HepG2 (cell line): ENCODE data around the gene CMTM1. TPM values are rescaled to one million over a fixed set of nuclear protein-coding genes. Genes with fewer than 3 reads are reported as not detected.
A peak's percentile ranks its signal among the peaks of the same experiment; 100 is the strongest.

Source experiments
- ERF ChIP-seq: IDR thresholded peaks from 2 replicates; pipeline ENCODE4 v1.6.1; 2018; ENCODE audit warnings: missing biosample characterization, missing genetic modification reagents
- HNRNPUL1 ChIP-seq: fragments of 200-400 bp; formaldehyde crosslinking; IDR thresholded peaks from 2 replicates; pipeline ENCODE4 v1.6.1; 2017; ENCODE audit warnings: low read depth, mild to moderate bottlenecking, low read length, moderate library complexity
- HOXA5 ChIP-seq: sonication (generic); formaldehyde crosslinking; IDR thresholded peaks from 2 replicates; pipeline ENCODE4 v1.4.0; 2020; ENCODE audit warnings: missing genetic modification reagents
- HOXA9 ChIP-seq: sonication (generic); formaldehyde crosslinking; IDR thresholded peaks from 2 replicates; pipeline ENCODE4 v1.8.1; 2022; ENCODE audit warnings: missing genetic modification reagents, mild to moderate bottlenecking, moderate library complexity, borderline replicate concordance
- IKZF1 ChIP-seq: fragments of 450-650 bp; IDR thresholded peaks from 2 replicates; pipeline ENCODE4 v1.7.1; 2016
- KDM5B ChIP-seq: sonication (generic); formaldehyde crosslinking; IDR thresholded peaks from 2 replicates; pipeline ENCODE4 v1.4.0; 2020; ENCODE audit warnings: missing genetic modification reagents, mild to moderate bottlenecking, borderline replicate concordance
- MED13 ChIP-seq: sonication (generic); formaldehyde crosslinking; IDR thresholded peaks from 2 replicates; pipeline ENCODE4 v1.5.0; 2020; ENCODE audit warnings: missing genetic modification reagents
- NFE2 ChIP-seq: sonication (generic); formaldehyde crosslinking; IDR thresholded peaks from 2 replicates; pipeline ENCODE4 v1.4.0; 2020; ENCODE audit warnings: missing genetic modification reagents
- RELA ChIP-seq: sonication (generic); formaldehyde crosslinking; IDR thresholded peaks from 2 replicates; pipeline ENCODE4 v1.4.0; 2020; ENCODE audit warnings: missing genetic modification reagents
- SNAI1 ChIP-seq: sonication (generic); formaldehyde crosslinking; IDR thresholded peaks from 2 replicates; pipeline ENCODE4 v1.5.0; 2020; ENCODE audit warnings: mild to moderate bottlenecking, missing genetic modification reagents, borderline replicate concordance
- TBL1XR1 ChIP-seq: fragments of 150-350 bp; IDR thresholded peaks from 2 replicates; pipeline ENCODE4 v1.6.1; 2014; ENCODE audit warnings: borderline replicate concordance, low read length; ENCODE audit not compliant: partially characterized antibody
- ZBTB8A ChIP-seq: sonication (generic); formaldehyde crosslinking; IDR thresholded peaks from 2 replicates; pipeline ENCODE4 v1.4.0; 2020; ENCODE audit warnings: mild to moderate bottlenecking, low read depth, missing genetic modification reagents, borderline replicate concordance
- ZEB1 ChIP-seq: IDR thresholded peaks from 2 replicates; pipeline ENCODE4 v1.6.1; 2012; ENCODE audit warnings: mild to moderate bottlenecking, low read depth, inconsistent platforms; ENCODE audit not compliant: insufficient replicate concordance
- ZMYM2 ChIP-seq: sonication (generic); formaldehyde crosslinking; IDR thresholded peaks from 2 replicates; pipeline ENCODE4 v1.8.0; 2022; ENCODE audit warnings: mild to moderate bottlenecking, missing genetic modification reagents
- ZNF44 ChIP-seq: sonication (generic); formaldehyde crosslinking; IDR thresholded peaks from 2 replicates; pipeline ENCODE4 v1.5.1; 2020; ENCODE audit warnings: mild to moderate bottlenecking, missing genetic modification reagents
- ZNF644 ChIP-seq: IDR thresholded peaks from 2 replicates; pipeline ENCODE4 v1.6.1; 2016; ENCODE audit warnings: low read depth
- ZNF670 ChIP-seq: sonication (generic); formaldehyde crosslinking; IDR thresholded peaks from 2 replicates; pipeline ENCODE4 v1.8.0; 2022; ENCODE audit warnings: mild to moderate bottlenecking, missing genetic modification reagents, borderline replicate concordance
- ZZZ3 ChIP-seq: sonication (generic); formaldehyde crosslinking; IDR thresholded peaks from 2 replicates; pipeline ENCODE4 v1.4.0; 2020; ENCODE audit warnings: missing genetic modification reagents, mild to moderate bottlenecking, borderline replicate concordance
- polyA plus RNA-seq, 8 experiments: library from polyadenylated mRNA; depleted of rRNA in 3 of 8; stranded (reverse) in 7 of 8; unstranded in 1 of 8; fragments of >200 nt; fragmentation: Illumina TruSeq in 4 of 8; extraction: Trizol in 4 of 8; gene quantifications; 2 replicates each; pipeline versions ENCODE4 v1.2.1 to v1.2.3, GENCODE V29; 2011 to 2016; ENCODE audit warnings: low read depth in 4 of 8, missing spikeins in 1 of 8, mixed read lengths in 1 of 8; ENCODE audit not compliant: insufficient read depth in 1 of 8
- total RNA-seq, 5 experiments: library from RNA; depleted of rRNA; stranded (reverse); fragments of >200 nt; fragmentation: Illumina TruSeq; extraction: Trizol; gene quantifications; 2 replicates each; pipeline ENCODE4 v1.2.3, GENCODE V29; 2016; ENCODE audit warnings: low read depth in 1 of 5
- TF ChIP-seq, protein P1 (sequence below): sonication (generic); formaldehyde crosslinking; IDR thresholded peaks from 2 replicates; pipeline ENCODE4 v1.8.0; 2022; ENCODE audit warnings: mild to moderate bottlenecking, missing genetic modification reagents
- TF ChIP-seq, protein P2 (sequence below): sonication (generic); formaldehyde crosslinking; IDR thresholded peaks from 2 replicates; pipeline ENCODE4 v1.5.0; 2020; ENCODE audit warnings: mild to moderate bottlenecking, missing genetic modification reagents, borderline replicate concordance
- TF ChIP-seq, protein P3 (sequence below): sonication (generic); formaldehyde crosslinking; IDR thresholded peaks from 2 replicates; pipeline ENCODE4 v1.5.0; 2020; ENCODE audit warnings: missing genetic modification reagents
- TF ChIP-seq, protein P4 (sequence below): sonication (generic); formaldehyde crosslinking; IDR thresholded peaks from 2 replicates; pipeline ENCODE4 v1.4.0; 2020; ENCODE audit warnings: mild to moderate bottlenecking, low read depth, missing genetic modification reagents

CMTM1 gene
- total and polyA plus RNA-seq, 2 of the 13 experiments (the other 11 are each of a cell fraction or from before 2014, with no cell fraction given): 1.7 to 2.9 TPM

DNA sequence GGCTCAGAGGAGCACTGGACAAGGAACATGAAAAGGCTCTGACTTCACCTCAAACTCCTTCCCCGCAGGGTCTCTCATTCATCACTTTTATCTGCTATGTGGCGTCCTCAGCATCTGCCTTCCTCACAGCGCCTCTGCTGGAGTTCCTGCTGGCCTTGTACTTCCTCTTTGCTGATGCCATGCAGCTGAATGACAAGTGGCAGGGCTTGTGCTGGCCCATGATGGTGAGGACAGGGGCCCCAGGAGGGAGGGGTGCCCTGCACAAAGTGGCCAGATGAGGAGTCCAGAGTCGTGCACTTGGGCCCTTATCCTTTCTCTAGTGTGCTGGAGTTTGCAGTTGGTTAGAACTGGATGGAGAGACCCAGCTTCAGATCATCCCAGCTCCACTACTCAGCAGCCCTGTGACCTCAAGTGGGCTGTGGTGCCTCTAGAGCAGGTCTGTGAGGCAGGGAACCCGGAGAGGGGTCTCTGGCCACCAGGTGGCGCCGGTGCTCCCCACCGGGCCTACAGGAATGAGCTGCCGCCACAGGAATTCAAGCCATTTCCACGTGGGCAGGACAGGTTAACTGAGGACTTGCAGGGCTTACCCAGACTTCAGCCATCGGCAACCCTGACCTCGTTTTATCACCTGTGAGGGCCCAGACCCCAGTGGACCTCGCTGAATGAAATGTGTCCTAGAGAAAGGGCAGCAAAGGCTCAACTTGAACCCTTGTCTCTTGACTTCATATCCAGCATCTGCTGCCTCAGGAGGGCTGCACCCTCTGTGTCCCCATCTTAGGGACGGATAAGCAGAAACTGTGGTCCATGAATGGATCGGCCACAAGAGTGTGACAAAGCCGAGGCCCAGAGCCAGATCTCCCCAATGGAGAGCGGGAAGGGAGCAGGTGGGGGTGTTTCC, 42.3 kb downstream of the CMTM1 start (continued):
- TF ChIP-seq SNAI1 (CRISPR knock-in tag) (no peak), NFE2 (no peak), ZNF670 (no peak; the same call in 1 of the 2 replicates), MED13 (CRISPR knock-in tag) (0 out of 2 replicates have a peak, but pooled peaks have one; percentile 42), ZEB1 (peak; percentile 62), ZBTB8A (CRISPR knock-in tag) (no peak), RELA (CRISPR knock-in tag) (peak; percentile 91), ZMYM2 (CRISPR knock-in tag) (no peak), IKZF1 (no peak), ZNF644 (CRISPR knock-in tag) (no peak), KDM5B (CRISPR knock-in tag) (peak; percentile 95; the same call in 1 of the 2 replicates), HOXA5 (peak; percentile 87; the same call in 1 of the 2 replicates), HNRNPUL1 (no peak), HOXA9 (CRISPR knock-in tag) (no peak), ZZZ3 (CRISPR knock-in tag) (peak; percentile 62; the same call in 1 of the 2 replicates), ERF (peak; percentile 95), TBL1XR1 (peak; percentile 61), ZNF44 (CRISPR knock-in tag) (peak; percentile 36; the same call in 1 of the 2 replicates)
- TF ChIP-seq, protein P1, sequence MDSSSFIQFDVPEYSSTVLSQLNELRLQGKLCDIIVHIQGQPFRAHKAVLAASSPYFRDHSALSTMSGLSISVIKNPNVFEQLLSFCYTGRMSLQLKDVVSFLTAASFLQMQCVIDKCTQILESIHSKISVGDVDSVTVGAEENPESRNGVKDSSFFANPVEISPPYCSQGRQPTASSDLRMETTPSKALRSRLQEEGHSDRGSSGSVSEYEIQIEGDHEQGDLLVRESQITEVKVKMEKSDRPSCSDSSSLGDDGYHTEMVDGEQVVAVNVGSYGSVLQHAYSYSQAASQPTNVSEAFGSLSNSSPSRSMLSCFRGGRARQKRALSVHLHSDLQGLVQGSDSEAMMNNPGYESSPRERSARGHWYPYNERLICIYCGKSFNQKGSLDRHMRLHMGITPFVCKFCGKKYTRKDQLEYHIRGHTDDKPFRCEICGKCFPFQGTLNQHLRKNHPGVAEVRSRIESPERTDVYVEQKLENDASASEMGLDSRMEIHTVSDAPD: peak; percentile 82
- TF ChIP-seq, protein P2, sequence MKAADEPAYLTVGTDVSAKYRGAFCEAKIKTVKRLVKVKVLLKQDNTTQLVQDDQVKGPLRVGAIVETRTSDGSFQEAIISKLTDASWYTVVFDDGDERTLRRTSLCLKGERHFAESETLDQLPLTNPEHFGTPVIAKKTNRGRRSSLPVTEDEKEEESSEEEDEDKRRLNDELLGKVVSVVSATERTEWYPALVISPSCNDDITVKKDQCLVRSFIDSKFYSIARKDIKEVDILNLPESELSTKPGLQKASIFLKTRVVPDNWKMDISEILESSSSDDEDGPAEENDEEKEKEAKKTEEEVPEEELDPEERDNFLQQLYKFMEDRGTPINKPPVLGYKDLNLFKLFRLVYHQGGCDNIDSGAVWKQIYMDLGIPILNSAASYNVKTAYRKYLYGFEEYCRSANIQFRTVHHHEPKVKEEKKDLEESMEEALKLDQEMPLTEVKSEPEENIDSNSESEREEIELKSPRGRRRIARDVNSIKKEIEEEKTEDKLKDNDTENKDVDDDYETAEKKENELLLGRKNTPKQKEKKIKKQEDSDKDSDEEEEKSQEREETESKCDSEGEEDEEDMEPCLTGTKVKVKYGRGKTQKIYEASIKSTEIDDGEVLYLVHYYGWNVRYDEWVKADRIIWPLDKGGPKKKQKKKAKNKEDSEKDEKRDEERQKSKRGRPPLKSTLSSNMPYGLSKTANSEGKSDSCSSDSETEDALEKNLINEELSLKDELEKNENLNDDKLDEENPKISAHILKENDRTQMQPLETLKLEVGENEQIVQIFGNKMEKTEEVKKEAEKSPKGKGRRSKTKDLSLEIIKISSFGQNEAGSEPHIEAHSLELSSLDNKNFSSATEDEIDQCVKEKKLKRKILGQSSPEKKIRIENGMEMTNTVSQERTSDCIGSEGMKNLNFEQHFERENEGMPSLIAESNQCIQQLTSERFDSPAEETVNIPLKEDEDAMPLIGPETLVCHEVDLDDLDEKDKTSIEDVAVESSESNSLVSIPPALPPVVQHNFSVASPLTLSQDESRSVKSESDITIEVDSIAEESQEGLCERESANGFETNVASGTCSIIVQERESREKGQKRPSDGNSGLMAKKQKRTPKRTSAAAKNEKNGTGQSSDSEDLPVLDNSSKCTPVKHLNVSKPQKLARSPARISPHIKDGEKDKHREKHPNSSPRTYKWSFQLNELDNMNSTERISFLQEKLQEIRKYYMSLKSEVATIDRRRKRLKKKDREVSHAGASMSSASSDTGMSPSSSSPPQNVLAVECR (CRISPR knock-in tag): peak; percentile 77; the same call in 1 of the 2 replicates
- TF ChIP-seq, protein P3, sequence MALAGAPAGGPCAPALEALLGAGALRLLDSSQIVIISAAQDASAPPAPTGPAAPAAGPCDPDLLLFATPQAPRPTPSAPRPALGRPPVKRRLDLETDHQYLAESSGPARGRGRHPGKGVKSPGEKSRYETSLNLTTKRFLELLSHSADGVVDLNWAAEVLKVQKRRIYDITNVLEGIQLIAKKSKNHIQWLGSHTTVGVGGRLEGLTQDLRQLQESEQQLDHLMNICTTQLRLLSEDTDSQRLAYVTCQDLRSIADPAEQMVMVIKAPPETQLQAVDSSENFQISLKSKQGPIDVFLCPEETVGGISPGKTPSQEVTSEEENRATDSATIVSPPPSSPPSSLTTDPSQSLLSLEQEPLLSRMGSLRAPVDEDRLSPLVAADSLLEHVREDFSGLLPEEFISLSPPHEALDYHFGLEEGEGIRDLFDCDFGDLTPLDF: no peak; the same call in 1 of the 2 replicates
- TF ChIP-seq, protein P4, sequence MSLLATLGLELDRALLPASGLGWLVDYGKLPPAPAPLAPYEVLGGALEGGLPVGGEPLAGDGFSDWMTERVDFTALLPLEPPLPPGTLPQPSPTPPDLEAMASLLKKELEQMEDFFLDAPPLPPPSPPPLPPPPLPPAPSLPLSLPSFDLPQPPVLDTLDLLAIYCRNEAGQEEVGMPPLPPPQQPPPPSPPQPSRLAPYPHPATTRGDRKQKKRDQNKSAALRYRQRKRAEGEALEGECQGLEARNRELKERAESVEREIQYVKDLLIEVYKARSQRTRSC (CRISPR knock-in tag): 0 out of 2 replicates have a peak, but pooled peaks have one; percentile 52
